ENCODE data around the gene PAWR. TPM values are rescaled to one million over a fixed set of nuclear protein-coding genes. Genes with fewer than 3 reads are reported as not detected.

PAWR gene
- total and polyA plus RNA-seq, 2 of the 13 experiments (the other 11 are each of a cell fraction or from before 2014, with no cell fraction given) = 29.1 to 36.1 TPM

DNA sequence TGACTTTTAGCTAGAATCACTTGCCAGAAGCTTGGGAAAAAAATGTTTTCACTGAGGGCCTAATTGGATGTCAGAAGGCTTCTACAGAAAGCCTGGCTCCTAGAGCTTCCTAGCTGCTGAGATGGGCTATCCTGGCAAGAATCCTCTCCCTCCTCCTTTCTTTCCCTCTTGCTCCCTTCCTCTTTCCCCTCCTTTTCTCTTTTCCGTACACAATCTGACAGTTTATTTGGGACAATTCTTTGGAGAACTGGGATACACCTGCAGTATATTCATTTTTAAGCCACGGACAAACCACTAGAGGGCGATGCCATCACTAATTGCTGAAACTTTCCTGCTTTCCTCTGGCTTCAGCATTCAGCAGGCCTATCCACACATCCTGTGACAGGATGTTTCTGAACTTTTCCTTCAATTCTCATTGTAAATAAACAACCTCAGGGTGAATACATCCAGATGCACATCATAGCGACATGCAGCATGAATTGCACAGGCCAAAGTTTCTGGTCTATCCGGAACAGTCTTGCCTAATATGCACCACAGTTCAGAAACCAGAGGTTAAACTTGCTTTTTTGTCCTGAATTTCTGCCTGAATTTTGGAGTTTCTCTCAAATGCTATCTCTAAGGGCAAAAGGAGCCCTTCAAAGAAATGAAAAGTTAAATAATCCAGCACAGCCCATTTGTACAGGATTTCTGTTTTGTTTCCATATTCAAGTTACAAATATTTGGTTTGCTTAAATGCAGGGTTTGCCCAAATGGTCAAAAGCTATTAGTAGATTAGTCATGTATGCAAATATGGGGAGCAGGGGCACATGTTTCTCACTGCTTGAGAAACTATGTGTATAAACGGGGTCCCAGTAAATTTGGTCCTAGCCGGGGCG lies 142.8 kb downstream of the PAWR start (continued):
- TF ChIP-seq, protein P1, sequence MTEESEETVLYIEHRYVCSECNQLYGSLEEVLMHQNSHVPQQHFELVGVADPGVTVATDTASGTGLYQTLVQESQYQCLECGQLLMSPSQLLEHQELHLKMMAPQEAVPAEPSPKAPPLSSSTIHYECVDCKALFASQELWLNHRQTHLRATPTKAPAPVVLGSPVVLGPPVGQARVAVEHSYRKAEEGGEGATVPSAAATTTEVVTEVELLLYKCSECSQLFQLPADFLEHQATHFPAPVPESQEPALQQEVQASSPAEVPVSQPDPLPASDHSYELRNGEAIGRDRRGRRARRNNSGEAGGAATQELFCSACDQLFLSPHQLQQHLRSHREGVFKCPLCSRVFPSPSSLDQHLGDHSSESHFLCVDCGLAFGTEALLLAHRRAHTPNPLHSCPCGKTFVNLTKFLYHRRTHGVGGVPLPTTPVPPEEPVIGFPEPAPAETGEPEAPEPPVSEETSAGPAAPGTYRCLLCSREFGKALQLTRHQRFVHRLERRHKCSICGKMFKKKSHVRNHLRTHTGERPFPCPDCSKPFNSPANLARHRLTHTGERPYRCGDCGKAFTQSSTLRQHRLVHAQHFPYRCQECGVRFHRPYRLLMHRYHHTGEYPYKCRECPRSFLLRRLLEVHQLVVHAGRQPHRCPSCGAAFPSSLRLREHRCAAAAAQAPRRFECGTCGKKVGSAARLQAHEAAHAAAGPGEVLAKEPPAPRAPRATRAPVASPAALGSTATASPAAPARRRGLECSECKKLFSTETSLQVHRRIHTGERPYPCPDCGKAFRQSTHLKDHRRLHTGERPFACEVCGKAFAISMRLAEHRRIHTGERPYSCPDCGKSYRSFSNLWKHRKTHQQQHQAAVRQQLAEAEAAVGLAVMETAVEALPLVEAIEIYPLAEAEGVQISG (CRISPR knock-in tag; IDR thresholded peaks at IDR 0.05) = no peak
- no peak for TF ChIP-seq NFKB2 (CRISPR knock-in tag; IDR thresholded peaks at IDR 0.05; ENCODE audit: borderline replicate concordance)
- TF ChIP-seq, protein P2, sequence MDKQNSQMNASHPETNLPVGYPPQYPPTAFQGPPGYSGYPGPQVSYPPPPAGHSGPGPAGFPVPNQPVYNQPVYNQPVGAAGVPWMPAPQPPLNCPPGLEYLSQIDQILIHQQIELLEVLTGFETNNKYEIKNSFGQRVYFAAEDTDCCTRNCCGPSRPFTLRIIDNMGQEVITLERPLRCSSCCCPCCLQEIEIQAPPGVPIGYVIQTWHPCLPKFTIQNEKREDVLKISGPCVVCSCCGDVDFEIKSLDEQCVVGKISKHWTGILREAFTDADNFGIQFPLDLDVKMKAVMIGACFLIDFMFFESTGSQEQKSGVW (CRISPR knock-in tag; IDR thresholded peaks at IDR 0.05; ENCODE audit: borderline replicate concordance) = no peak
- TF ChIP-seq, protein P3, sequence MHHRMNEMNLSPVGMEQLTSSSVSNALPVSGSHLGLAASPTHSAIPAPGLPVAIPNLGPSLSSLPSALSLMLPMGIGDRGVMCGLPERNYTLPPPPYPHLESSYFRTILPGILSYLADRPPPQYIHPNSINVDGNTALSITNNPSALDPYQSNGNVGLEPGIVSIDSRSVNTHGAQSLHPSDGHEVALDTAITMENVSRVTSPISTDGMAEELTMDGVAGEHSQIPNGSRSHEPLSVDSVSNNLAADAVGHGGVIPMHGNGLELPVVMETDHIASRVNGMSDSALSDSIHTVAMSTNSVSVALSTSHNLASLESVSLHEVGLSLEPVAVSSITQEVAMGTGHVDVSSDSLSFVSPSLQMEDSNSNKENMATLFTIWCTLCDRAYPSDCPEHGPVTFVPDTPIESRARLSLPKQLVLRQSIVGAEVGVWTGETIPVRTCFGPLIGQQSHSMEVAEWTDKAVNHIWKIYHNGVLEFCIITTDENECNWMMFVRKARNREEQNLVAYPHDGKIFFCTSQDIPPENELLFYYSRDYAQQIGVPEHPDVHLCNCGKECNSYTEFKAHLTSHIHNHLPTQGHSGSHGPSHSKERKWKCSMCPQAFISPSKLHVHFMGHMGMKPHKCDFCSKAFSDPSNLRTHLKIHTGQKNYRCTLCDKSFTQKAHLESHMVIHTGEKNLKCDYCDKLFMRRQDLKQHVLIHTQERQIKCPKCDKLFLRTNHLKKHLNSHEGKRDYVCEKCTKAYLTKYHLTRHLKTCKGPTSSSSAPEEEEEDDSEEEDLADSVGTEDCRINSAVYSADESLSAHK (CRISPR knock-in tag; IDR thresholded peaks at IDR 0.05; ENCODE audit: borderline replicate concordance) = no peak
- TF ChIP-seq KLF13 (CRISPR knock-in tag; IDR thresholded peaks at IDR 0.05) = no peak
- TF ChIP-seq ZNF292 (CRISPR knock-in tag; IDR thresholded peaks at IDR 0.05; ENCODE audit: borderline replicate concordance, low read depth) = peak; percentile 36; the same call in 1 of the 2 replicates
- no peak for TF ChIP-seq PTBP1 (IDR thresholded peaks at IDR 0.05; ENCODE audit: low read depth, low read length, poor library complexity, severe bottlenecking)
- 0 out of 2 replicates have a peak, but pooled peaks have one; percentile 22 for TF ChIP-seq ARNT2 (CRISPR knock-in tag; IDR thresholded peaks at IDR 0.05; ENCODE audit: low read depth)
- no peak for TF ChIP-seq NRL (CRISPR knock-in tag; IDR thresholded peaks at IDR 0.05; ENCODE audit: borderline replicate concordance)
- TF ChIP-seq PHB2 (IDR thresholded peaks at IDR 0.05; ENCODE audit: partially characterized antibody) = no peak
- TF ChIP-seq GATAD1 (CRISPR knock-in tag; IDR thresholded peaks at IDR 0.05) = no peak
- no peak for TF ChIP-seq ZNF703 (CRISPR knock-in tag; IDR thresholded peaks at IDR 0.05; ENCODE audit: borderline replicate concordance)
- no peak for TF ChIP-seq ZNF678 (CRISPR knock-in tag; IDR thresholded peaks at IDR 0.05)
- TF ChIP-seq MXI1 (IDR thresholded peaks at IDR 0.05; ENCODE audit: borderline replicate concordance, low read depth, low read length) = peak; percentile 47; the same call in 1 of the 3 replicates
- no peak for TF ChIP-seq NAIF1 (CRISPR knock-in tag; IDR thresholded peaks at IDR 0.05; ENCODE audit: borderline replicate concordance)
- TF ChIP-seq MYNN (CRISPR knock-in tag; IDR thresholded peaks at IDR 0.05; ENCODE audit: low read depth) = no peak
- no peak for TF ChIP-seq ZNF33B (CRISPR knock-in tag; IDR thresholded peaks at IDR 0.05)
- TF ChIP-seq RFX5 (IDR thresholded peaks at IDR 0.05; ENCODE audit: low read depth, low read length) = no peak
- TF ChIP-seq ZNF224 (CRISPR knock-in tag; IDR thresholded peaks at IDR 0.05) = no peak
- TF ChIP-seq, protein P4, sequence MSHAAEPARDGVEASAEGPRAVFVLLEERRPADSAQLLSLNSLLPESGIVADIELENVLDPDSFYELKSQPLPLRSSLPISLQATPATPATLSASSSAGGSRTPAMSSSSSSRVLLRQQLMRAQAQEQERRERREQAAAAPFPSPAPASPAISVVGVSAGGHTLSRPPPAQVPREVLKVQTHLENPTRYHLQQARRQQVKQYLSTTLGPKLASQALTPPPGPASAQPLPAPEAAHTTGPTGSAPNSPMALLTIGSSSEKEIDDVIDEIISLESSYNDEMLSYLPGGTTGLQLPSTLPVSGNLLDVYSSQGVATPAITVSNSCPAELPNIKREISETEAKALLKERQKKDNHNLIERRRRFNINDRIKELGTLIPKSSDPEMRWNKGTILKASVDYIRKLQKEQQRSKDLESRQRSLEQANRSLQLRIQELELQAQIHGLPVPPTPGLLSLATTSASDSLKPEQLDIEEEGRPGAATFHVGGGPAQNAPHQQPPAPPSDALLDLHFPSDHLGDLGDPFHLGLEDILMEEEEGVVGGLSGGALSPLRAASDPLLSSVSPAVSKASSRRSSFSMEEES (CRISPR knock-in tag; IDR thresholded peaks at IDR 0.05) = peak; percentile 91
- no peak for TF ChIP-seq SSRP1 (CRISPR knock-in tag; IDR thresholded peaks at IDR 0.05)
- TF ChIP-seq DR1 (CRISPR knock-in tag; IDR thresholded peaks at IDR 0.05) = no peak
